Progenitor cell of endocrine pancreas (in vitro differentiated cells): ENCODE results near the gene GRWD1. TPM values are rescaled to one million over a fixed set of nuclear protein-coding genes. Genes with fewer than 3 reads are reported as not detected.

ENCODE experiments used
- DNase-seq: peaks from one replicate; pipeline ENCODE4 v3.0.0; 2021; ENCODE audit warnings: low spot score; ENCODE audit not compliant: unreplicated experiment
- H3K27ac Mint-ChIP-seq: 2 replicates; pipeline ENCODE4 v1.8.0; 2021; ENCODE audit warnings: mild to moderate bottlenecking, moderate library complexity, mixed read lengths
- H3K27me3 Mint-ChIP-seq: 2 replicates; pipeline ENCODE4 v1.8.0; 2021; ENCODE audit warnings: mixed read lengths
- H3K36me3 Mint-ChIP-seq: 2 replicates; pipeline ENCODE4 v1.8.0; 2022; ENCODE audit warnings: mixed read lengths; ENCODE audit not compliant: insufficient read depth
- H3K4me1 Mint-ChIP-seq: 2 replicates; pipeline ENCODE4 v1.8.0; 2021; ENCODE audit warnings: low read depth, mixed read lengths
- H3K4me3 Mint-ChIP-seq: 2 replicates; pipeline ENCODE4 v1.8.0; 2021; ENCODE audit warnings: low read depth, mild to moderate bottlenecking, moderate library complexity, mixed read lengths
- H3K9me3 Mint-ChIP-seq: 2 replicates; pipeline ENCODE4 v1.8.0; 2021; ENCODE audit warnings: low read depth, mixed read lengths
- total RNA-seq: library from RNA; stranded (reverse); gene quantifications from 2 replicates; pipeline ENCODE4 v1.2.1, GENCODE V29; 2021
- TF ChIP-seq, protein P1 (sequence below): fragments of 200-600 bp; sonication (generic); IDR thresholded peaks from one replicate; pipeline ENCODE4 v1.5.0; 2021; ENCODE audit warnings: antibody characterized with exemption, mild to moderate bottlenecking; ENCODE audit not compliant: unreplicated experiment

GRWD1 gene
- total RNA-seq, 1 donor from 2014 or later = 35.9 TPM

DNA sequence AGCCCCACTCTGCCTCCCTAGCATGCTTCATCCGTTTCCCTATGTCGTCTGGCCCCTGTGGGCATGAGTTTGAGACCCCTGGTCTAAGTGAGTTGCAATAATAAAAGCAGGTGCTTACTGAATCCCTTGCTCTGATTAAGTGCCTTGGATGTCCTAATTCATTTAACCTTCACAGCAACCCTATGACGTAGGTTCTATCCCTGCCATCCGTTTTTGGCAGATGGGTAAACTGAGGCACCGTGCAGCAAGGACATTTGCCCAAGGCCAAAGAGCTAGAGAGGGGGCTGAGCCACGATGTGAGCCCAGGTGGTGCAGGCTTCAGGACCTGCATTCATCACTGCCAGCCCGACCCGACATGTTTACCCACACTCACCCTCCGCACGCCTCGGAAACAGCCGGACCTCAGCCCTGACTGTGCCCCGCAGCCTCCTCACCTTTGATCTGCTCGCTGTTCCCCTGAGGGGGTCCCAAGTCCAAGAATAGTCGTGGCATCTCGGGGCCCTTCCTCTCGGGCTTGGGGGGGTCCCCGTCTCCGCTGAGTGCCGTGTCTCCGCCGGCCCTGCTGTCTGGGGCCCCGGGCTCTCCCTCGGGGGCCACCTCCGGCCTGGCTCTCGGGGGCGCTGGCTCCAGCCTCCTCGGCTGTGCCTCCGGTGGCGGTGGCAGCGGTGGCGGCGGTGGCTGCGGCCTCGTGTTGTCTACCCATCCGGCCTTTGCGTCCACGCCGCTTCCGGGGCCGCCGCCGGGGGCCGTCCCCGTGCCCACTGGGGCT, 51.4 kb downstream of the GRWD1 start:
- H3K4me1 Mint-ChIP-seq = peaks cover 7% of the 10 kb centered on the region
- no peaks in the 10 kb centered on the region for H3K9me3 Mint-ChIP-seq
- H3K27me3 Mint-ChIP-seq = peaks cover 31% of the 10 kb centered on the region
- no peak overlapping the region for H3K4me3 Mint-ChIP-seq
- DNase-seq = no peak
- peak overlapping the region; percentile 52 for H3K27ac Mint-ChIP-seq
- TF ChIP-seq, protein P1, sequence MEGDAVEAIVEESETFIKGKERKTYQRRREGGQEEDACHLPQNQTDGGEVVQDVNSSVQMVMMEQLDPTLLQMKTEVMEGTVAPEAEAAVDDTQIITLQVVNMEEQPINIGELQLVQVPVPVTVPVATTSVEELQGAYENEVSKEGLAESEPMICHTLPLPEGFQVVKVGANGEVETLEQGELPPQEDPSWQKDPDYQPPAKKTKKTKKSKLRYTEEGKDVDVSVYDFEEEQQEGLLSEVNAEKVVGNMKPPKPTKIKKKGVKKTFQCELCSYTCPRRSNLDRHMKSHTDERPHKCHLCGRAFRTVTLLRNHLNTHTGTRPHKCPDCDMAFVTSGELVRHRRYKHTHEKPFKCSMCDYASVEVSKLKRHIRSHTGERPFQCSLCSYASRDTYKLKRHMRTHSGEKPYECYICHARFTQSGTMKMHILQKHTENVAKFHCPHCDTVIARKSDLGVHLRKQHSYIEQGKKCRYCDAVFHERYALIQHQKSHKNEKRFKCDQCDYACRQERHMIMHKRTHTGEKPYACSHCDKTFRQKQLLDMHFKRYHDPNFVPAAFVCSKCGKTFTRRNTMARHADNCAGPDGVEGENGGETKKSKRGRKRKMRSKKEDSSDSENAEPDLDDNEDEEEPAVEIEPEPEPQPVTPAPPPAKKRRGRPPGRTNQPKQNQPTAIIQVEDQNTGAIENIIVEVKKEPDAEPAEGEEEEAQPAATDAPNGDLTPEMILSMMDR = no peak
- no peaks in the 10 kb centered on the region for H3K36me3 Mint-ChIP-seq

DNA sequence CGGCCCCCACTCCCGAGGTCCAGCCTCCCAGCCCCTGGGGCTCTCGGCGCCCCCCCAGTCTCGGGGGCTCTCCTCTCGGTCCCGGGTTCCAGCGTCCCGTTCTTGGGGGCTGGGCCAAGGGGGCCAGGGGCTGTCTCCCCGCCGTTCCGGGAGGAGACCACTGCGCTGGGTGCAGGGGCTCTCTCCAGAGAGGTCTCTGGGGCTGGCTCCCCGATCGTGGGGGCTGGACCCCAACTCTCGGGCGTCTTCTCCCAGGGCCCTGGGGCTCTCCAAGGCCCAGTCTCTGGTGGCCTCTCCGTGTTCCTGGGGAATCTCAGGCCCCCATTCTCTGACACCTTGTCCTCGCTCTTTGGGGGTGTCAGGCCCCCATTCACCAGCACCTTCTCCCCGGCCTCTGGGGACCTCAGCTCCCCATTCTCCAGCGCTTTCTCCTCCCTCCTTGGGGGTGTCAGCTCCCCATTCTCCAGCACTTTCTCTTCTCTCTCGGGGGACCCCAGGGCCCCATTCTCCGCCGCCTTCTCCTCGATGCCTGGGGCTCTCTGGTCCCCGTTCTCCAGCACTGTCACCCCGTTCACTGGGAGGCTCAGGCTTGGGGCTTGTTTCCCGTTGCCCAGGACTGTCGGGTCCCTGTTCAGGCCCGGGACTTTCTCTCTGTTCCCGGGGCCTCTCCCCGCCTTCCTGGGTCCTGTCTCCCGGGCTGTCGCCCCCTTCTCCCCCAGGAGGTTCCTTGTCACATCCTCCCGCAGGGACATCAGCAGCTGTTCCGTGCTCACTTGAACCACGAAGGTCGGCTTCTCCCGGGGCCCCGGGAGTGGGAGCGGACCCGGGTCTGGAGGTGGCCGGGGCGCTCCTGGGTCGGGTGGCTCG, 52.2 kb downstream of the GRWD1 start:
- Mint-ChIP-seq H3K36me3 (no peaks in the 10 kb centered on the region), H3K4me3 (no peak overlapping the region), H3K9me3 (no peaks in the 10 kb centered on the region), H3K27ac (no peak overlapping the region), H3K27me3 (peaks cover 23% of the 10 kb centered on the region), H3K4me1 (peaks cover 5% of the 10 kb centered on the region)
- DNase-seq = no peak
- TF ChIP-seq, protein P1 = no peak

DNA sequence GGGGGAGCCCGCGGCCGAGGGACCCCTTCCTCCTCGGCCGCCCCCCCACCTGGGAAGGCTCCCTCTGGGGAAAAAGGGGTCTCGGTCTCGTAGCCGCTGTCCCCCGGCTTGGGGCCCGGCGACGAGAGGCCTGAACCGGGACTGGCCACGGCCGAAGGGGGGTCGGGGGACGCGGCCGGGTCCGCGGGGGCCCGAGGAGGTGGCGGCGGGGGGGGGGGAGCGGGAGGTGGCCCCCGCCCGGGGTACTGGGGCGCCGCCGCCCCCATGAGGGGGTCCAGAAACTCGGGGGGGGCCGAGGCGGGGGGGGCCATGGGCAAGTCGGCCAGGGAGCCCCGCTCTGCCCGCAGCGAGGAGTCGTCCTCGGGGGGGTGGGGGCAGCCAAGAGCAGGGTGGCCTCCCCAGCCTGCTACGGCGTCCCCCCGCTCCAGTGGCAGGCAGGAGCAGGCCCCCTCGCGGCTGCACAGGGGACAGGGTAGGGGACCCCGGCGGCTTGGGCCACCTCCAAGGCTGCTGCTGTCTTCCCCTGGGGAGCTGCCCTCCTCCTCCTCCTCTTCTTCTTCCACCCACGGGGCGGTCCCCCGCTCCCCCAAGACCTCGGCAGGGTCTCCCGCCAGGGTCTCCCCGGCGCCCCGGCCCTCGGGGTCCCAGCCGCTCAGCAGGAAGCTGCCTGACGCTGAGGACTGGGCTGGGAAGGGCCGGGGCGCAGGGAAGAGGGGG, 53.0 kb downstream of the GRWD1 start:
- TF ChIP-seq, protein P1 = no peak
- H3K27me3 Mint-ChIP-seq = peaks cover 25% of the 10 kb centered on the region
- DNase-seq = no peak
- H3K36me3 Mint-ChIP-seq = no peaks in the 10 kb centered on the region
- no peak overlapping the region for H3K4me3 Mint-ChIP-seq
- H3K27ac Mint-ChIP-seq = no peak overlapping the region
- no peaks in the 10 kb centered on the region for H3K9me3 Mint-ChIP-seq
- peaks cover 7% of the 10 kb centered on the region for H3K4me1 Mint-ChIP-seq

DNA sequence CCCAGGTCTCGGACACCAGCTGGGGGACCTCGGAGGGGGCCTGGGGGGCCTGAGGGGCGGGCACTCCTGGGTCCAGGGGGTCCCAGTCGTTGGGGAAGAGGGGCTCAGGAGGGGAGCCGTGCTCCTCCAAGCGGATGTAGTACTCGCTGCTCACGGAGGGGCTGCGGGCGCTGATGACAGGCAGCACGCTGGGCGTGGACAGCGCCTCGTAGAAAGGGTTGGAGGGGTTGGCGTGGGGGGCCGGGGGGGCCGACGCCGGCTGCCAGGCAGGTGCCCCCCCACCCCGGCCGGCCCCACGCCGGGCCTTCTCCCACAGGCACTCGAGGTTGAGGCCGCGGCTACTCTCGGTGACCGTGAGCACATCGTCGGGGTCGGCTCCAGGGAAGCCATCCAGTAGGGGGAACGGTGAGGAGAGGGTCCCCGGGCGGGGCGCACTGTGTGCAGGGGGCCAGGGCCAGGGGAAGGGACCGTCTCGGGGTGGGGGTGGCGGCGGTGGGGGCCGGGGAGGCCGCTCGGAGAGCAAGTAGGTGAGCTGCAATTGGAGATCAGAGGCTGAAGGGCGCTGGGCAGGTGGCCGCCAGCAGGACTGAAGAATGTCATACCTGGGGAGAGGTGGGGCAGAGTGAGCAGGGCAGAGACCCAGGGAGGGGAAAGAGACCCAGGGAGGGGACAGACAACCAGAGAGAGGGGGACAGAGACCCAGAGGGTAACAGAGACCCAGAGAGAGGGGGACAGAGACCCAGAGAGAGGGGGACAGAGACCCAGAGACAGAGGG, 53.7 kb downstream of the GRWD1 start:
- TF ChIP-seq, protein P1 = no peak
- H3K27ac Mint-ChIP-seq = no peak overlapping the region
- no peak for DNase-seq
- H3K36me3 Mint-ChIP-seq = no peaks in the 10 kb centered on the region
- peaks cover 7% of the 10 kb centered on the region for H3K4me1 Mint-ChIP-seq
- no peaks in the 10 kb centered on the region for H3K9me3 Mint-ChIP-seq
- H3K27me3 Mint-ChIP-seq = peaks cover 21% of the 10 kb centered on the region
- H3K4me3 Mint-ChIP-seq = peak overlapping the region; percentile 14
